NCI-H748 (cell line): Measurements from ENCODE around the gene RPS15.
A peak's percentile ranks its signal among the peaks of the same experiment; 100 is the strongest.

Experiments
- DNase-seq: peaks from one replicate; lab custom pipeline; 2025; ENCODE audit not compliant: unreplicated experiment; lab: John Stamatoyannopoulos, UW

RPS15 gene

DNA sequence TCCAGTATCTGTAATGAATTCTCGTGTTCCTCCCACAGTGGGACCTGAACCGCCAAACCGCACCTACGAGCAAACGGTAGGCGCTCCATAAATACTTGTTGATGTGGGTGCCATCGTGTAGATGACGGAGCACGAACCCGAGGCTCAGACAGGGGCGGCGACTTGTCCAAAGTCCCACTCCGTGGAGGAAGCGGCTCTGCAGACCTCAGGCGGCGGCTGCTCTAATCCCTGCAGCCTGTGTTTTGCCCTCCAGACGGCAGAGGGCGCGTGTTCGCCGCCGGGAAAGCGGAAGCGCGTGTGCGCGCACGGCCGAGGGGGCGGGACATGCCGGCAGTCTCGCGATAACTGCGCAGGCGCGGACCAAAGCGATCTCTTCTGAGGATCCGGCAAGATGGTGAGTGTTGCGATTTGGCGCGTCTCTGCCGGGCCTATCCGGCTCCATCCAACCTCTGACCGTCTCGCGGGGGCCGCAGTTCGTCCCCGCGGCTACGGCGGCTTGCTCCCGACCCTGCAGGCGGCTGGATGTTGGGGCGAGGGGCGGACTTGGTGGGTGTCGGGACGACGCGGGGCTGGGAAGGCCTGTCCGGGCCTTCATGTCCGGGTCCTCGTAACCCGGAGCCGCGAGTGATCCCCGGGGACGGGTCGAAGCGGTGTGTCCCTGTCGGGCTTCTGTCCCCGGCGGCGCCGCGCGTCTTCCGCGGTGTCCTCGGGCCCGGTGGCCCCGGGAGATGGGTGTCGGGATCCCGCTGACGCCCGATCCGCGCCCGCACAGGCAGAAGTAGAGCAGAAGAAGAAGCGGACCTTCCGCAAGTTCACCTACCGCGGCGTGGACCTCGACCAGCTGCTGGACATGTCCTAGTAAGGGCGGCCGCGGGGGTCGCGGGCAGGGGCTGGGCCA lies at the start of gene RPS15:
Gene RPS15 (plus strand): TSS at position 362 of the 898 bp plus-strand sequence. CDS start 30 bp downstream, at position 392.
- DNase-seq, result peak; percentile 89

DNA sequence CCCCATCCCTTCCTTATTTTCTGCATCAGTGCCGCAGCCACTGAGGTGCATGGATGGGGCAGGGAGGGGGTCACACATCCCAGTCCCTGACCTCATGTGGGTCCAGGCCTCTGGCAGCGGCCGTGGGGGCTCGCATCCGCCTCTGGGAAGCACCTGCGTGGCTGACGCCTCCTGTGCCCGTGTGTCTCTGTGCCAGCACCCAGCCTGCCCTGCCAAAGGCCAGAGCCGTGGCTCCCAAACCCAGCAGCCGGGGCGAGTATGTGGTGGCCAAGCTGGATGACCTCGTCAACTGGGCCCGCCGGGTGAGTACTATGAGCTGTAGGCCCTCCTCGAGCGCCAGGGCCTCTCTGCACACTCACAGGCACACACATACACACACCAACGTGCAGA lies 49.6 kb upstream of the RPS15 start:
- no peak for DNase-seq

DNA sequence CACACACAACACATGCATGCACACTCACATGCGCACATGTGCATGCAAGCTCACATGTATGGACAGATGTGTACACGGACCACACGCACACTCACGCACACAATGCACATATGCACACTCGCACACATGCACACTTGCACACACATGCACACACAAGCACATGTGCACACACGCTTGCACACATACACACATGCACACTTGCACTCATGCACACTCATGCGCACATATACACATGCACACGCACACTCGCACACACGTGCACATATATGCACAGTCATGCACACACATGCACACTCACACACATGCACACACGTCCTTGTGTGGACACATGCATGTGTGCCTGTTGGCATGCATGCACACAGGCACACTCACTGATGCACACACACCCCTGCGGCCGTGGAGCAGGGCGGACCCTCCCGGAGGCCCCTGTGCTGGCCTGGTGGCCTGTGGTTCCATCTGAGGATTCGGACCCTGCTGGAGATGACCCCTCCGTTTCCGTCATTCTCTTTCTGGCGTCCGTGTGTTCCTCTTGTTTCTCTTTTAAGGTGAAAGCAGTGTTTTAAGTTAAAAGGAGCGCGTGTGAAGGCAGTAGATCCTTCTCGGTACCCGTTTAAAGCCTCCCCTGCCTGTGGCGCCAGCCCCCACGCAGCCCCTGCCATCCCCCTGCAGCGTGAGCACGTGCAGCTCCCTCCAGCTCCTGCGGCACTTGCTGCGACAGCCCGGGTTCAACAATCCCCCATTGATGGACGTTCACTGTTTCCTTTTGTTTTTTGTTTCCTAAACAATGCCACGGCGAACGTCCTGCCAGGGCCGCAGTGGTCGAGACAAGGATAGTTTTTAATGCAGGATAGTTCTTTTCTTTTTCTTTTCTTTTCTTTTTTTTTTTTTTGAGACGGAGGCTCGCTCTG lies 48.9 kb upstream of the RPS15 start:
- DNase-seq, result no peak

DNA sequence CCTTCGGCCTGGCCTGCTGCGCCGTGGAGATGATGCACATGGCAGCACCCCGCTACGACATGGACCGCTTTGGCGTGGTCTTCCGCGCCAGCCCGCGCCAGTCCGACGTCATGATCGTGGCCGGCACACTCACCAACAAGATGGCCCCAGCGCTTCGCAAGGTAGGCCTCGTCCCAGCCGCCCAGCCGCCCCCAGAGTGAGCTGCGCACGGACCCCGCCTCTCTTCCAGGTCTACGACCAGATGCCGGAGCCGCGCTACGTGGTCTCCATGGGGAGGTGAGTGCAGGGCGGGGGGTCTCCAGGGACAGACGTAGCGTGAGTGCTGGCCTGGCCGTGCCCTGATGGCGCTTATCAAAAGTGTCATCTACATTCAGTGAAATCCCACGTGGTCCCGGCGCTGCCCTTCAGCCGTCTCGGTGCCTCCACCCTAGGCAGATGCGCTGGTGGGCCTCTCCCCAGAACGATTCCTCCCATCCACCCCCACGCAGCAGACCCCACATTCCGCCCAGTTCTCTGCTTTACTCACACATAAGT lies 47.2 kb upstream of the RPS15 start:
- DNase-seq, result no peak

DNA sequence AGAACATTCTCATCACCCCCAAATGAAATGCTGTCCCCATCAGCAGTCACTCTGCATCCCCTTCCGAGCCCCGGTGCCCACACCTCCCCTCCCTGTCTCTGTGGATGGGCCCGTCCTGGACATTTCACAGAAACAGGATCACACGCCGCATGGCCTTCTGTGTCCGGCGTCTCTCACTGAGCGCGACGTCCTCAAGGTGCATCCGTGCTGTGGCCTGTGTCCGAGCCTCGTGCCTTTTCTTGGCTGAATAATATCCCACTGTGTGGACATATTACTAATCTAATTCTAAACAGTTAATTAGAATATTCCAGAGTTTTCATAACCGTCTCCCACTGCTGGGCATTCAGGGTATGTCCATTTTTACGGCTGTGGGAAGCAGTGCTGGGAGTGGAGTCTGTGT lies 45.8 kb upstream of the RPS15 start:
- no peak for DNase-seq

DNA sequence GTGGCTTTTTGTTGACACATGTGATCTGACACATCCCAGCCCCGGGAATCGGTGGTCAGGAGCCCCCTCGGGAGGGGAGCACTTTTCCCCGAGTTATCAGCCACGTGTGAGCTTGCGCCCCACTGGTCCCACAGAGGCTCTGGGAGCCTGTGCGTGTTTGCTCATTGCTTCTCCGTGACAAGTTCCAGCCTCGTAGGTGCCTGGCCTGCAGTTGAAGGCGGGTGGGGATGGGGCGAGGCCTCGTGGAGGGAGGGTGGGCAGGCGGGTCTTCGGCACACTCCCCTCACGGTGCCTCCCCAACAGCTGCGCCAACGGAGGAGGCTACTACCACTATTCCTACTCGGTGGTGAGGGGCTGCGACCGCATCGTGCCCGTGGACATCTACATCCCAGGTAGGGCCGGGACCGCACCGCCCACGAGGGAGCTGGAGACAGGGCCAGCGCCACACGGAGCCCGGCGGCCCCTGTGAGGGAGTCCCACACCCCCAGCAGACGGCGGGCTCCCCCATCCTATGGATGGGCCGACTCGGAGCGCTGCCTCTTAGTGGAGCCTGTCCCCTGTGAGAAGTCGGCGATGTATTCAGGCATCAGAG lies 45.2 kb upstream of the RPS15 start:
- DNase-seq, result no peak

DNA sequence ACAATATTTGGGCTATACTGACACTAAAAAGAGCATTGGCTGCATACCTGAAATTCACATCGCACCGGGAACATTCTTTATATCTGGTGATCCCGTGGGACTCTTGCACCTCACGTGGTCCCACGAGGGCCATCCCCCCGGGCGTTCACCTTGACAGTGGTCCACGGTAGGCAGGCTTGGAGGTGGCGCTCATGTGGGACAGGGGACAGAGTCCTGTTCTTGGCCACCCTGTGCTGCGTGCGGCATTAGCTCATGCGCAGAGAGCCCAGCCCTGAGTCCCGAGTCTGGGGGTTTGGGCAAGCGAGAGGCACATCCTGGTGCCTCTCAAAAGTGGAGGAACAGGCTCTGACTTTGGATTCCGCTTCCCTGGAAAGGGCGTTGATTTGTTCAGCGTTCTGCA lies 44.4 kb upstream of the RPS15 start:
- no peak for DNase-seq

DNA sequence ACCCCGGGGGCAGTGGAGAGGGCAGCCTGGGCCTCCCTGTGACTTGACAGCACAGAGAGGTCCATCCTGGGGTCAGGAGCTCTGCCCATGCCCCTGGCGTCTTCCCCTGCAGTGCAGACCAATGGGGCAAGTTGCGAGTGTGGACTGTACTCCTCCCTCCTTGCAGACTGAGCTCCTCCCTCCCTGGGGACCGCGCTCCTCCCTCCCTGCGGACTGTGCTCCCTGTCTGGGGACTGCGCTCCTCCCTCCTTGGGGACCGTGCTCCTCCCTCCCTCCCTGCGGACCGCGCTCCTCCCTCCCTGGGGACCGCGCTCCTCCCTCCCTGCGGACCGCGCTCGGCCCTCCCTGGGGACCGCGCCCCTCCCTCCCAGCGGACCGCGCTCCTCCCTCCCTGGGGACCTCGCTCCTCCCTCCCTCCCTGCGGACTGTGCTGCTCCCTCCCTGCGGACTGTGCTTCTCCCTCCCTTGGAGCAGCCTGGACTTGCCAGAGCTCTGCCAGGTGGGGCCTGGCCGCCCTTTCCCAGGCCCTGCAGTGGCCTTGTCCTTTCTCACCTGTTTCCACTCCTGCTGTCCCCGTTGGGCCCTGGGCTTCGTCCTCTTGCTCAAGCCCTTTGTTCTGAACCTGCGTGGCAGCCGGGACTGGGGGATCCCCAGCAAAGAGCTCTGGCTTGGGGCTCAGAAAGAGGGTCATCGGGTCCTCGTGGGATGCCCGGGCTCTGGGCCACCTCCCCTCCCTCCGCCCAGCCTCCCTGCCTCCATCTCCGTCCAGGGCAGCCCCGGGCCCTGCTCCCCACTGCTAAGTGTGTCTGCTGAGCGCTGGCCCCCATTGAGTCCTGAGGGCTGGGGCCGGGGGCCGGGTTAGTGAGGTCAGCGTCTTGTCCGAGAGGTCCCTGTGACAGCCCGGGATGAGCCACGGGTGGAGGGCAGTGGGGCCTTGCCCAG lies 43.7 kb upstream of the RPS15 start:
- DNase-seq, result peak; percentile 43

DNA sequence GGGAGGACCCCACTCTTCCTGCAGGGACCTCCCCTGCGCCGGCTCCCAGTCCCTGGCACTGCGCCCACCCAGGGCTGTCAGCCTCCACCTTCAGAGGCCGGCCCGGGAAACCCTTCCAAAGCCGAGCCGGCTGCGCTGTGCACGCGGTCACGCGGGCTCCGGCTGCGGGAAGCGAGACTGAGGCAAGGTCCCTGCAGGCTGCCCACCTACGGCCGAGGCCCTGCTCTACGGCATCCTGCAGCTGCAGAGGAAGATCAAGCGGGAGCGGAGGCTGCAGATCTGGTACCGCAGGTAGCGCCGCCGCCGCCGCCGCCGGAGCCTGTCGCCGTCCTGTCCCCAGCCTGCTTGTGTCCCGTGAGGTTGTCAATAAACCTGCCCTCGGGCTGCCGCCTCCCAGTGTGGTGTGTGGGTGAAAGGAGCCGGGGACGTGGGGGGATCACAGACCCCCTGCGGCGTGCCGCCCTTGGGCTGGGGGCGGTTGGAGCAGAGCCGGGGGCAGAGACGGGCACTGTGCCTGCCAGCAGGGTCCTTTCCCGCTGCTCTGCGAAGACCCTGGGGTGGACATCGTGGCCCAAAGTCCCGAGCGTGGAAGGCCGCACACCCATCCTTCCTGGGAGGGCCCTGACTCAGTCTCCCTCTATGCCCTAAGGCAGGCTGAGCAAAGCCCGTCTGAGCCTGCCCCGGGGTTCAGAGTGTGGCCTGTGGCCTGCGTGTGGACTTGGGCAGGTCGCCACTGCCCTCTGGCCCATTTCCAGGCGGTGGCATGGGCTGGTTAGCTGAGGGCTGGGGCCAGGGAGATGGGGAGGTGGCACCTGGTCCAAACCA lies 42.8 kb upstream of the RPS15 start:
- DNase-seq, result no peak

DNA sequence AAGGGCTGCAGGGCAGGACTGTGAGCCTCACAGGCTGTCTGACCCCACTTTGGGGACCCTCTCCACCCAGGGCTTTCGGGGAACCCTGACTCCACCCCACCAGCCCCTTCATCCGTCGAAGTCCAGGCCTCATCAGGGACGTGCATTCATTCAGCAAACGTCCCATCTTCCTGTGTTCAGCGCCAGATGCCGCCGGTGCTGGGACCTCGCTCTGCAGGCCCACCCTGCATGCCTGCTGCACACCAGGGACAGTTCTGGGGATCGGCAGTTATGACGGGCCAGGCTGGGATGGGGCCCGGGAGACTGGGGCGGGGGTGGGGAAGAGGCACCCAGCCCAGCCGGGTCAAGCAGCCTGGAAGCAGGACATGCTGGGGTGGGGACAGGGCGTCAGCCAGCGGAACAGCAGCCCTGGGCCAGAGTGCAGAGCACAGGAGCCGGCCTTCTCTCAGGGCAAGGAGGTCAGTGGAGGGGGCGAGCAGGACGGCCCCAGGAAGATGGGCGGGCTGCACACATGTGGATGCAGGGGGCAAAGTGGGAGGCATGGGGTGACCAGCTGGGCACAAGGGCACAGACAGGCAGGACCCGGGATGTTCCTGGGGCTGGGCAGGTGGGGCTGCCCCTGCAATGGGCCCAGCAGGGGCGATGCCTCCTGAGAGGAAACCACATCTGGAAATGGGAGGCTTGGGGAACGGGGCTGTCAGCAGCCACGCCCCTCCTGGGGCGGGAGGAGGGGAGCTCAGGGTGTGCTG lies 42.0 kb upstream of the RPS15 start:
- DNase-seq, result no peak

DNA sequence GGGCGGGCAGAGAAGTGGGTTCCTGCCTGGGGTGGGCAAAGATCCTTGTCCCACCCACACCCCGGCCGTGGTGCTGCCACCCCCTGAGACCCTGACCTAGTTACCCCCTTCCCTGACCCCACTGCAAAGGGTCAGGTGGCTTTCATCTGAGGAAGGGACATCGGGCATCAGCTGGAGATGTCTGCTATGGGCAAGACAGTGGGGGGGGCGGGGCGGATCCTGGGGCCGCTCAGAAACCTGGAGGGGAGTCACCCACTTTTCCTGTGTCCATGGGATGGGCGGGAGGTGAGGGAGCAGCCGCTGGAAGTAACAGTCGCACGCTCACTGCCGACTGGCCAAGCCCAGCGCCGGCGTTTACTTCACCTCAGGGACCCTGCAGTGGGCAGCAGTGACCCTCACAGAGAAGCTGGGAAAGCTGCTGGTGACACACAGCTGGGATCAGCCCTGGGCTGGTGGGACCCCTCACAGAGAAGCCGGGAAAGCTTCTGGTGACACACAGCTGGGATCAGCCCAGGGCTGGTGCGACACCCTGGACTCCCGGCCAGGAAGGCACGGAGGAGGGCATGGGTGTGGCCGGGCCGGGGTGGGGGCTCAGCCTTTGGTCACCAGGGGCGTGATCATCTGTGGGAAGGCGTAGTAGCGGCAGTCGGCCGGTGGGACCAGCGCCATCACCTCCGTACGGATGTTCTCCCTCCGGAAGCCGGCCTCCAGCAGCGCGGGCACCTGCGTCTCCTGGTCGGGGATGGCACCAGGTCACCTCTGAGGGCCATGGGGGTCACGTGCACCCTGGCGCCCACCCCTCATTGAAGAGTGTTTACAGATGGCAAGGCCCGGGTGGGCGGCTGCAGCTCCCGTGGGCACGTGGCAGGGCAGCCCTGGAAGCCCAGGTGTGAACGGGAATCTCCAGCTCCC lies 41.2 kb upstream of the RPS15 start:
- DNase-seq, result peak; percentile 19

DNA sequence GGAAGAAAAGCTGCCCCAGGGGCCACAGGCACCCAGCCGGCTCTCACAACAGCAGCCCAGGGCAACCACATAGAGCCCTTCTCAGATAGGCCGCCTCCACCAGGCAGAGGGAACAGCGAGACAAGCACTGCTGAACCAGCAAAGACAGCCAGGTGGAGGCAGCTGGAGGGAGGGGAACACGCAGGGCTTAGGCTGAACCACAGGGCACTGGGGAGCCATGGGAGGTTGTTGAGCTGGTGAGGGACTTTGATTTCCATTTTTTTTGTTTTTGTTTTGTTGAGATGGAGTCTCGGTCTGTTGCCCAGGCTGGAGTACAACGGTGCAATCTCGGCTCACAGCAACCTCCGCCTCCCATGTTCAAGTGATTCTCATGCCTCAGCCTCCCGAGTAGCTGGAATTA lies 40.4 kb upstream of the RPS15 start:
- DNase-seq, result no peak

DNA sequence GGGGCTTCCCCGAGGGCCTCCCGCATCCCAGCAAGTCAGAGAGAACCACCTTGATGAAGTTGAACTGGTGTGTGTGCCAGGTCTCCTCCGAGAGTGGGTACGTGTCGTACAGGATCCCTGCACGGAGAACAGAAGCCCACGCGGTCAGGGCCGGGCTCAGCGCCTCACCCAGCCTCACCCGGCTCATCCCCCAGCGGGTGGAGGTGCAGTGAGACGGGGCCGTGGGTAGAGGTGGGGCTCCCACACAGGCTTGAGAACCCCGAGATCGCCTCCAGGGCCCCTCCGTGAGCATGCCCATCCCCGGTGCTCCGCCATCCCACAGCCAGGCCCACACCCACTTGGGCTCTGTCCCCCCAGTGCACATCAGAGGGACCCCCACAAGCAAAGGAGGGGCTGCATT lies 39.1 kb upstream of the RPS15 start:
- DNase-seq, result no peak

DNA sequence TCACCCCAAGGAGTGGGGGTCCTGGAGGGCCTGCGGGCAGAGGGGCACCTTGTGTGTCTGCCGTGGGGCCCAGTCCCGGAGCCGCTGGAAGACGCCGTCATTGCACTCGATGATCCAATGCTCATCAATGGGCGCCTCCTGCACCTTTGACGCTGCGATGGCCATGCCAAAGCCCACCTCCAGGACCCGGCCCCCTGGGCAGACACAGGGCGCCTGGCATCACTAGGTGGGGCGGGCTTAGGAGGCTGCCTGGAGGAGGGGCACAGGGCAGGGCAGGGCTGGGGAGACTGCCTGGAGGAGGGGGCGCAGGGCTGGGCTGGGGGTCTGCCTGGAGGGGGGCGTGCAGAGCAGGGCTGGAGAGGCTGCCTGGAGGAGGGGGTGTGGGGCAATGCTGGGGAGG lies 38.5 kb upstream of the RPS15 start:
- DNase-seq, result no peak

DNA sequence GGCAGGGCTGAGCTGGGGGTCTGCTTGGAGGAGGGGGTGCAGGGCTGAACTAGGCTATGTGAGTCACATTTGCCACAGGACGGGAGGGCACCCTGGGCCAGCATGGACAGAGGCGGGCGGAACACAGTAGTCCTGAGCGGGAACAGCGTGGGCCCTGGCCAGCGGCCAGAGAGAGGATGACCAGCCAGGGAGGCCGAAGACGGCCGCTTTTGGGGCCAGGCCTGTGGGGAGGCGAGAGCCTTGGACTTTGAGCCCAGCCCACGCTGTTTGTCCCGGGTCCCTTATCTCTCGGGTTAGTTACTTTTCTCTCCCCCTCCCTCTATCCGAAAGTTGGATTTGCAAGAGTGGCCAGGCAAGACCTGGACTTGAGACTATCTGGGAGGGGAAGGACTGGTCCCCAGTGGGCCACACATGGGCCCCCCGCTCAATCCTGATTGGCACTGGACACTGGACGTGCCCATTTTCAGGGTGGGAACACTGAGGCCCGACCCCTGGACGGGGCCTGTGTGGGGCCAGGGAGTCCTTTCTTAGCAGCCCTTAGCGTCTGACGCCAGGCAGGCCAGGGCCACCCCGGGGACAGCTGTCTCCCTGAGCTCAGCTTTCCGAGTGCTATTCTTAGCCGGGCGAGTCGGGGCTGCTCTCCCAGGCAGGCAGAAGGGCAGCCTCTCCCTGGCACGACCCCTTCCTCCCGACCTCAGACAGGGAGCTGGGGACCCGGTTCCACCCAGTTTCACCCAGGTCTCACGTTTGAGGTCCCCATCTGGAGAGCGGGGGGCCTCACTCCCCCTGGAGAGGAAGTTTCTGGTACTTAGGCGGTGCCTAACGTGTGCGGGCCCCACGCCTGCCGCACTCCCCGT lies 37.7 kb upstream of the RPS15 start:
- peak; percentile 13 for DNase-seq

DNA sequence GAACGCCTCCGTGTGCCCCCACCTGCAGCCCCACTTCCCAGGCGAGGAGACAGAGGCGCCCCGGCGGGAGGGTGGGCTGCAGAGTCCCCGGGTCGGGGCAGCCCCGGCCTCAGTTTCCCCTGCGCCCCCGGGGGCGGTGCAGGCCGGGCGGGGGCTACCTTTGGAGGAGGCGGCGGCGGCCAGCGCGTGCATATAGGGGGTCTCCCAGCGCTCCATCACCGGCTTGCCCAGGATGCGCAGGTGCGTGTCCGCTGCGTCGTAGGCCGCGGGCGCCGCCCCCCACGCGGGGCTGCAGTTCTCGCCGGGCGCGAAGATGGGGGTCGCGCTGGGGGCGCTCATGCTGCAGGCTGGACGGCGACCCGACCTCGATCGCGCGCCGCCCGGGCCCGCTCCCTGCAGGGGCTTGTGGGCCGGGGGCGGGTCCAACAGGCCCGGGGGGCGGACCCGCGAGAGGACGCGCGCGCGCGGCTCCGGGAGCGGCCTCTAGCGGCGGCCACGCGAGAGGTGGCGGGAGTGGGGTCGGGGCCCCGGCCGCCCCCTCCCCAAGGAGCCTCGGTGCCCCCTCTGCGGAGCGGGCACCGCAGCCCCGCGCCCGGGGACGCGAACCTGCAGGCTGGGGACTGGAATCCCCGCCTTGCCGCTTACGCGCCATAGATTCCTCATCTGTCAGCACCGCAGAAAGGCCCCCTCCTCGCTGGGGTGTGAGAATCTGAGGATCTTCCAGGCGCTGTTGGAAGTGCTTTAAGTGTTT lies 36.9 kb upstream of the RPS15 start, which contains the start of gene GAMT:
Gene GAMT (minus strand): TSS at position 405 of the 751 bp plus-strand sequence. CDS start 66 bp downstream, at position 339.
- peak; percentile 55 for DNase-seq
